ENCODE data around the gene TERF2IP. TPM values are rescaled to one million over a fixed set of nuclear protein-coding genes. Genes with fewer than 3 reads are reported as not detected.

The TERF2IP gene
- total RNA-seq, 1 donor from 2014 or later, result 65.1 TPM

DNA sequence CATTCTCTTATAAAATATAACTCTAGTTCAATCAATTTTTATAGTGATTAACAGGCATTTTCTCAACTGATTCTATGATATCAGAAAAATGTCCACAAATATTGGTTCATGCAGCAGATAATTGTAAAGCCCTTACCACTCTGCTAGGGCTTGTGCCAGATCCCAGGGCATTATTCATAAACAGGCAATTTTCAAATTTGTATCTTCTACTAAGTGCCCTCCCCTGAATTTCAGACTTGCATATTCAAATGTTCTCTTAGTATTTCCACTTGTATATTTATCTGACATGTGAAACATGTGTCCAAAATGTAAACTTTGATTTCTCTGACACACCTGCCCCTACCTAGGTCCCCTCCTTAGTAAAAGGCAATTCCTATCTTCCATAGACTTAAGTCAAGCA, 19.9 kb downstream of the TERF2IP start:
- H3K27me3 ChIP-seq, result no peaks in the 10 kb centered on the region
- no peak overlapping the region for H3K27ac ChIP-seq
- no peaks in the 10 kb centered on the region for H3K9me3 ChIP-seq
- intact Hi-C loops (cut with DNase I), result no loop called here
- TF ChIP-seq POLR2AphosphoS5 (IDR thresholded peaks at IDR 0.05; ENCODE audit: insufficient read depth in 1 of 2, low read depth in 1 of 2), result no peak
- TF ChIP-seq, protein P1, sequence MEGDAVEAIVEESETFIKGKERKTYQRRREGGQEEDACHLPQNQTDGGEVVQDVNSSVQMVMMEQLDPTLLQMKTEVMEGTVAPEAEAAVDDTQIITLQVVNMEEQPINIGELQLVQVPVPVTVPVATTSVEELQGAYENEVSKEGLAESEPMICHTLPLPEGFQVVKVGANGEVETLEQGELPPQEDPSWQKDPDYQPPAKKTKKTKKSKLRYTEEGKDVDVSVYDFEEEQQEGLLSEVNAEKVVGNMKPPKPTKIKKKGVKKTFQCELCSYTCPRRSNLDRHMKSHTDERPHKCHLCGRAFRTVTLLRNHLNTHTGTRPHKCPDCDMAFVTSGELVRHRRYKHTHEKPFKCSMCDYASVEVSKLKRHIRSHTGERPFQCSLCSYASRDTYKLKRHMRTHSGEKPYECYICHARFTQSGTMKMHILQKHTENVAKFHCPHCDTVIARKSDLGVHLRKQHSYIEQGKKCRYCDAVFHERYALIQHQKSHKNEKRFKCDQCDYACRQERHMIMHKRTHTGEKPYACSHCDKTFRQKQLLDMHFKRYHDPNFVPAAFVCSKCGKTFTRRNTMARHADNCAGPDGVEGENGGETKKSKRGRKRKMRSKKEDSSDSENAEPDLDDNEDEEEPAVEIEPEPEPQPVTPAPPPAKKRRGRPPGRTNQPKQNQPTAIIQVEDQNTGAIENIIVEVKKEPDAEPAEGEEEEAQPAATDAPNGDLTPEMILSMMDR (IDR thresholded peaks at IDR 0.05), result no peak
- TF ChIP-seq POLR2A (IDR thresholded peaks at IDR 0.05), result no peak
- H3K36me3 ChIP-seq, result no peaks in the 10 kb centered on the region
- no peak for DNase-seq (ENCODE audit: extremely low spot score in 2 of 2)
- no peak overlapping the region for H3K4me3 ChIP-seq
- H3K4me1 ChIP-seq, result no peaks in the 10 kb centered on the region

DNA sequence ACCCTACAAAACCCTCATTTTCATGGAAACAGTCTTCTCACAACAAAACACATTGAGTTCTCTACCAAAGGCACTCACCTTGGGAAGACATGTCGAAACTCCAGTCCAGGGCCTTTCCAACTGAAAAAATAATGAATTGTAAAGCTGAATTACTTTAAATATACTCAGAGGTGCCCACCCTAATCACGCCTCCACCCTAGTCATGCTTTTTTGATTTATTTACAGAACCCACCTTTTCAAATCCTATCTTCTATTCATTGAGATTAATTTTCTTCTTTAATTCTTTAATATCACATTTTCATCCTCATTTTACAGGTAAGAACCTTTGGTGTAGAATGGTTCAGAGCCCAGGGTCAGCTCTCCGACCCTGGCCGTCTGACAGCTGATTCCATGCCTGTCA, 29.3 kb downstream of the TERF2IP start, which contains the start of gene CPHXL2:
Gene CPHXL2, minus strand, starts transcription at position 101 of the 400 bp plus-strand sequence. Its CDS starts 10 bp downstream, at position 91.
- Histone ChIP-seq H3K9me3 (no peaks in the 10 kb centered on the region), H3K4me3 (no peak within 1 kb of the TSS), H3K4me1 (no peaks in the 10 kb centered on the region), H3K27ac (no peak within 1 kb of the TSS), H3K27me3 (no peaks in the 10 kb centered on the region), H3K36me3 (no peaks in the 10 kb centered on the region)
- intact Hi-C loops (cut with DNase I), result no loop called here
- TF ChIP-seq POLR2A (IDR thresholded peaks at IDR 0.05) (no peak), POLR2AphosphoS5 (IDR thresholded peaks at IDR 0.05; ENCODE audit: insufficient read depth in 1 of 2, low read depth in 1 of 2) (no peak)
- TF ChIP-seq, protein P1 (IDR thresholded peaks at IDR 0.05), result no peak
- no peak for DNase-seq (ENCODE audit: extremely low spot score in 2 of 2)

DNA sequence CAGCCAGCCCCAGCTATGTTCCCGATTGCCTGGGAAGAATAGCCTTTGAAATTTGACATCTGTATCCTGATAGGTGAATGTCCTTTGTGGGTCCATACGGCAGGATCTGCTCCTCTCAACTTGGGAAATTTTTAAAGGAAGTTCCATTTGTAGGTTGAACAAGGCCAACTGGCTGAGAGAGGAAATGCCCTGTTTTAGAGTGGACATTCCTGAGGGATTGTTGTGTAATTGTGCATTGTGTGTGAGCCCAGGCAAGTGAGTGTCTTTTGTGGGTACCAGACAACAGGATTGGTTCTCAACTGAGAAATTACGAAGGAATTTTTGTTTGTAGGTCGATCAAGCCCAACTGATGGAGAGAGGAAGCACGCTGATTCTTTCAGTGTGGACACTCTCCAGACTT, 31.8 kb downstream of the TERF2IP start:
- H3K9me3 ChIP-seq, result no peaks in the 10 kb centered on the region
- H3K4me3 ChIP-seq, result no peak overlapping the region
- H3K36me3 ChIP-seq, result no peaks in the 10 kb centered on the region
- TF ChIP-seq POLR2A (IDR thresholded peaks at IDR 0.05), result no peak
- TF ChIP-seq, protein P1 (IDR thresholded peaks at IDR 0.05), result no peak
- TF ChIP-seq POLR2AphosphoS5 (IDR thresholded peaks at IDR 0.05; ENCODE audit: insufficient read depth in 1 of 2, low read depth in 1 of 2), result no peak
- no peak for DNase-seq (ENCODE audit: extremely low spot score in 2 of 2)
- H3K27me3 ChIP-seq, result no peaks in the 10 kb centered on the region
- H3K27ac ChIP-seq, result no peak overlapping the region
- intact Hi-C loops (cut with DNase I), result no loop called here
- H3K4me1 ChIP-seq, result no peaks in the 10 kb centered on the region

DNA sequence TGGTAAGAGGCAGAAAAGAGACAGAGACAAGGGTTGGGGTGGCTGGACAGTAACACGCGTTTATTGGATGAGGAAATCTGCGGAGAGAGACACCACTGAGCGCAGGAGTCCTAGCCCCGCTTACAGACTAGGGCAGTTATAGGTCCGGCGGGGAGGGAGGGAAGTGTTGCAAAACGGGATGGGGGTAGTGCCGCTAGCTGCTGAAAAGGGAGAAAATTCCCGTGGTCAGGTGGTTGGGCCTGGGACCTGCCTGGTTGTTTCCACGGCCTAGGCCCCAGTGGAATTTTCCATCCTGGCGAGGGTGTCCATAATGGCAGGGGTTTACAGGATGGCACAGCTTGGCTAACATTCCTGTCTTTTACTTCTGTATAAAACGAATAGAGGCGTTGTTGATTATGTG, 34.7 kb downstream of the TERF2IP start:
- TF ChIP-seq POLR2A (IDR thresholded peaks at IDR 0.05) (no peak), POLR2AphosphoS5 (IDR thresholded peaks at IDR 0.05; ENCODE audit: insufficient read depth in 1 of 2, low read depth in 1 of 2) (no peak)
- TF ChIP-seq, protein P1 (IDR thresholded peaks at IDR 0.05), result no peak
- H3K9me3 ChIP-seq, result no peaks in the 10 kb centered on the region
- no peak for DNase-seq (ENCODE audit: extremely low spot score in 2 of 2)
- H3K36me3 ChIP-seq, result no peaks in the 10 kb centered on the region
- intact Hi-C loops (cut with DNase I), result no loop called here
- no peak overlapping the region for H3K27ac ChIP-seq
- no peak overlapping the region for H3K4me3 ChIP-seq
- no peaks in the 10 kb centered on the region for H3K27me3 ChIP-seq
- no peaks in the 10 kb centered on the region for H3K4me1 ChIP-seq

DNA sequence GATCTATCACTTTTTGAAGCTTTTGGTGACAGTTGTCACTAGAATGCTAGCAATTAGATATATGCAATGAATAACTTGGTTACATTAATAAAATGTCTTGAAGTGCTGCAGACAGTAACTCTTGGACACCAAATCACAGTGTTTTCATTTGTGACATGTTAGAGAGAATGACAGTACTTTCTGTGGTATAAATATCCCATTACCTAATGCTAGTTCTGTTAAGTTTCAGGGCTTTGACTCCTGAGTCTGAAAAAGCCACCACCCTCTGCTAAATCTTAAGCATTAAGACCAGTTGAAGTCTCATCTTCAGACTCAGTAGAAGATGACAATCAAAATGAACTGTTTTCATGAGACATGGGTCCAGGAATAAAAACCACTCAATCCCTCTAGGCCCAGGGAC, 39.8 kb downstream of the TERF2IP start:
- intact Hi-C loops (cut with DNase I), result loop anchor here (5.0 kb wide), 1 partner anchor 1835 kb away; no protein-coding TSS in a partner anchor
- no peak overlapping the region for H3K4me3 ChIP-seq
- no peaks in the 10 kb centered on the region for H3K9me3 ChIP-seq
- no peak for DNase-seq (ENCODE audit: extremely low spot score in 2 of 2)
- no peaks in the 10 kb centered on the region for H3K27me3 ChIP-seq
- no peaks in the 10 kb centered on the region for H3K36me3 ChIP-seq
- TF ChIP-seq POLR2AphosphoS5 (IDR thresholded peaks at IDR 0.05; ENCODE audit: insufficient read depth in 1 of 2, low read depth in 1 of 2) (no peak), POLR2A (IDR thresholded peaks at IDR 0.05) (no peak)
- TF ChIP-seq, protein P1 (IDR thresholded peaks at IDR 0.05), result no peak
- no peak overlapping the region for H3K27ac ChIP-seq
- no peaks in the 10 kb centered on the region for H3K4me1 ChIP-seq
